Epithelial cell of esophagus (primary cell): ENCODE results near the gene UPF3B.
"Not testable (repeated sequence)": the region's sequence is repeated elsewhere in the genome, so short reads cannot be mapped to it uniquely, and the experiment has no call there.

Source experiments
- DNase-seq: peaks from one replicate; pipeline ENCODE4 v3.0.0; 2010; ENCODE audit warnings: low read depth
- H3K4me3 ChIP-seq: 2 replicates; pipeline ENCODE4 v1.5.1; 2011; ENCODE audit warnings: mild to moderate bottlenecking, low read length, control low read depth
- CTCF ChIP-seq: IDR thresholded peaks from 2 replicates; pipeline ENCODE4 v1.5.1; 2011; ENCODE audit warnings: low read depth, mild to moderate bottlenecking, low read length, control low read depth, inconsistent platforms; ENCODE audit not compliant: insufficient read depth; ENCODE audit errors: missing control alignments

The UPF3B gene

GRCh38 chrX:119852382-119853353, at the start of gene UPF3B:
UPF3B (minus strand) TSS chrX:119852963; CDS start chrX:119852928, 35 bp downstream.
- no peak for TF ChIP-seq CTCF
- peak; percentile 97 for DNase-seq
- peak within 1 kb of the TSS; percentile 74 for H3K4me3 ChIP-seq

GRCh38 chrX:119900976-119901375, 48.2 kb upstream of the UPF3B start:
- H3K4me3 ChIP-seq: no peak overlapping the region
- DNase-seq: no peak
- TF ChIP-seq CTCF: no peak

- H3K4me3 ChIP-seq: no peak overlapping the region
- TF ChIP-seq CTCF: no peak
- peak; percentile 45 for DNase-seq
Observed at GRCh38 chrX:119899125-119899524, 46.4 kb upstream of the UPF3B start.

- no peak for TF ChIP-seq CTCF
- DNase-seq: no peak
- no peak within 1 kb of the TSS for H3K4me3 ChIP-seq
Observed at GRCh38 chrX:119895843-119896326, 43.1 kb upstream of the UPF3B start, which contains the start of gene AKAP14. AKAP14 (plus strand) TSS chrX:119895893; CDS start chrX:119903224, 7,331 bp downstream.

GRCh38 chrX:119891961-119892692, 39.4 kb upstream of the UPF3B start:
- not testable (repeated sequence) for H3K4me3 ChIP-seq, DNase-seq

GRCh38 chrX:119890626-119891025, 37.9 kb upstream of the UPF3B start:
- DNase-seq, H3K4me3 ChIP-seq: not testable (repeated sequence)

GRCh38 chrX:119887721-119888425, 35.1 kb upstream of the UPF3B start:
- peak; percentile 52 for TF ChIP-seq CTCF
- no peak overlapping the region for H3K4me3 ChIP-seq
- peak; percentile 56 for DNase-seq
